Psoas muscle (tissue), 8 donors: ENCODE results near the gene DISC1. TPM values are rescaled to one million over a fixed set of nuclear protein-coding genes. Genes with fewer than 3 reads are reported as not detected.

ENCODE experiments used
- ATAC-seq, 4 donors: fragments of 200-7000 bp; cut with Tn5 transposase; one replicate each; pipeline ENCODE4 v1.9.1; 2020; ENCODE audit warnings: moderate library complexity in 3 of 4, mild to moderate bottlenecking in 2 of 4
- DNase-seq, 2 donors: peaks; one replicate each; pipeline ENCODE4 v3.0.0-alpha.2; 2020
- H3K27ac ChIP-seq: fragments of 200-600 bp; one replicate; pipeline ENCODE4 v1.8.0; 2022
- H3K27me3 ChIP-seq, 3 donors: fragments of 200-600 bp in 1 of 3; one replicate each; pipeline versions ENCODE4 v1.6.1 to v1.8.0; 2013 to 2022; ENCODE audit warnings: low read length in 2 of 3, mild to moderate bottlenecking in 2 of 3, moderate library complexity in 1 of 3; ENCODE audit not compliant: insufficient read depth in 3 of 3
- H3K36me3 ChIP-seq, 2 donors: fragments of 200-600 bp in 1 of 2; one replicate each; pipeline versions ENCODE4 v1.6.1 to v1.8.0; 2013 to 2022; ENCODE audit warnings: low read depth in 1 of 2, mild to moderate bottlenecking in 1 of 2, moderate library complexity in 1 of 2; ENCODE audit not compliant: insufficient read depth in 1 of 2
- H3K4me1 ChIP-seq: fragments of 200-600 bp; one replicate; pipeline ENCODE4 v1.8.0; 2022
- H3K4me3 ChIP-seq: fragments of 200-600 bp; one replicate; pipeline ENCODE4 v1.8.0; 2022; ENCODE audit warnings: mild to moderate bottlenecking
- H3K9me3 ChIP-seq: fragments of 200-600 bp; one replicate; pipeline ENCODE4 v1.8.0; 2022
- CTCF ChIP-seq: fragments of 200-600 bp; IDR thresholded peaks from one replicate; pipeline ENCODE4 v1.8.0; 2022; ENCODE audit warnings: antibody characterized with exemption
- WGBS, 3 donors: extraction: QIAGEN DNeasy Blood & Tissue Kit; methylation state at CpG; one replicate each; pipeline versions ENCODE4 v1.1.6 to v1.1.7; 2013; 5-methylcytosine and 5-hydroxymethylcytosine counted together
- intact Hi-C, 2 donors: fragments of 100-400 bp; cut with DNase I; formaldehyde crosslinking; loops; one replicate each; pipeline versions ENCODE4 v1.11.0 to v1.14.2; 2022
- polyA plus RNA-seq, 3 donors: library from polyadenylated mRNA; stranded (reverse); fragments of 200-250 nt; gene quantifications; one replicate each; pipeline ENCODE4 v1.2.3, GENCODE V29; 2013
- total RNA-seq, 4 donors: library from RNA; stranded (reverse); fragmentation: NEBNext Ultra II Directional in 2 of 4; extraction: Animal tissue kit (Norgen Biotek cat#: 25700) in 2 of 4; gene quantifications; one replicate each; pipeline versions ENCODE4 v1.2.1 to v1.2.4, GENCODE V29; 2021 to 2023
- donor health status: healthy with polysubstance abuse.
- donor health status: DM: no; HTN: no; CAD: no; lungs with moderate emphysema.
- donor health status: Bipolar disorder and iron deficiency.
- donor health status: healthy.
- donor health status: DM: yes; HTN: yes; CAD: no.
- donor health status: DM: no; HTN: no; CAD: no.
- donor health status: DM: no; HTN: no; CAD: no.
- donor health status: DM: yes; HTN: yes; CAD: no.

Gene DISC1
- total and polyA plus RNA-seq, 7 donors: 0.35 to 2.8 (median 1.6) TPM

DNA sequence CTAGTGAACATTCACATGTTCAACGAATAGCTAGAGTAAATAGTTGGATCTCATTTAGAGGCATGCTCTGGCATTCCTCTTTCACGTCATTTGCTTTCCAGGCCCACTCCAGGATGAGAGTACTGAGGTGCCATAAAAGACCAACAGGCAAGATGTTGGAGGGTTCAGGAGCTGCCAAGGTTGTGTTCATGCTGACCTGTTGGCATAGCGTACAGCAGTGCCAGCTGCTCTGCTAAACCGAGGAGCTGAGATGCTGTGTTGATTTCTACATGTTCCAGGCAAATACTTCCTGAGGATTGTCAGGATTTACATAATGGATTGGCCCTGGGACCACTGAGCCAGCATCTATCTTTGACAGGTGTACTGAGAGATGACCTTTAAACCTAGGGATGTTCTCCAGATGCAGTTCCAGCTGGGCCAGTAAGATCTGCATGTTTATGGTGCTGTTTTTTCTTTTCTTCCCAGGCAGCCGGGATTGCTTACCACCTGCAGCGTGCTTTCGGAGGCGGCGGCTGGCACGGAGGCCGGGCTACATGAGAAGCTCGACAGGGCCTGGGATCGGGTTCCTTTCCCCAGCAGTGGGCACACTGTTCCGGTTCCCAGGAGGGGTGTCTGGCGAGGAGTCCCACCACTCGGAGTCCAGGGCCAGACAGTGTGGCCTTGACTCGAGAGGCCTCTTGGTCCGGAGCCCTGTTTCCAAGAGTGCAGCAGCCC is 66.9 kb downstream of the DISC1 start:
- no peaks in the 10 kb centered on the region for H3K27me3 ChIP-seq
- peaks cover 18% of the 10 kb centered on the region for H3K4me1 ChIP-seq
- H3K9me3 ChIP-seq: no peaks in the 10 kb centered on the region
- H3K36me3 ChIP-seq: no peaks in the 10 kb centered on the region
- DNase-seq (peak; percentile 19 to 58), ATAC-seq (peak in 3 of 4 donors; percentile 50 to 71 (median 59))
- peak overlapping the region; percentile 19 for H3K27ac ChIP-seq
- TF ChIP-seq CTCF: no peak
- H3K4me3 ChIP-seq: peak overlapping the region; percentile 33
- intact Hi-C loops: no loop called here
- WGBS, 3 donors: 27 to 36% (median 31%) methylated on average over 18 of the region's 18 CpGs

DNA sequence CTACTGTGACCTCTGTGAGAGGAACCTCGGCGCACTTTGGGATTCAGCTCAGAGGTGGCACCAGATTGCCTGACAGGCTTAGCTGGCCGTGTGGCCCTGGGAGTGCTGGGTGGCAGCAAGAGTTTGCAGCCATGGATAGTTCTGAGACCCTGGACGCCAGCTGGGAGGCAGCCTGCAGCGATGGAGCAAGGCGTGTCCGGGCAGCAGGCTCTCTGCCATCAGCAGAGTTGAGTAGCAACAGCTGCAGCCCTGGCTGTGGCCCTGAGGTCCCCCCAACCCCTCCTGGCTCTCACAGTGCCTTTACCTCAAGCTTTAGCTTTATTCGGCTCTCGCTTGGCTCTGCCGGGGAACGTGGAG is 67.5 kb downstream of the DISC1 start:
- intact Hi-C loops: no loop called here
- Histone ChIP-seq H3K4me1 (peaks cover 18% of the 10 kb centered on the region), H3K27me3 (no peaks in the 10 kb centered on the region), H3K27ac (peak overlapping the region; percentile 19), H3K9me3 (no peaks in the 10 kb centered on the region), H3K4me3 (peak overlapping the region; percentile 33), H3K36me3 (no peaks in the 10 kb centered on the region)
- TF ChIP-seq CTCF: no peak
- 20 to 39% (median 23%) methylated on average over 11 of the region's 11 CpGs for WGBS, 3 donors
- peak; percentile 42 to 78 for DNase-seq
- peak; percentile 75 to 89 (median 78) for ATAC-seq

- H3K9me3 ChIP-seq: no peaks in the 10 kb centered on the region
- ATAC-seq: peak; percentile 15 to 44 (median 22)
- peaks cover 18% of the 10 kb centered on the region for H3K4me1 ChIP-seq
- intact Hi-C loops: no loop called here
- H3K4me3 ChIP-seq: peak overlapping the region; percentile 33
- H3K36me3 ChIP-seq: no peaks in the 10 kb centered on the region
- peak overlapping the region; percentile 19 for H3K27ac ChIP-seq
- peak in 1 of 2 donors; percentile 54 for DNase-seq
- no peaks in the 10 kb centered on the region for H3K27me3 ChIP-seq
- WGBS, 3 donors: 17 to 24% (median 17%) methylated on average over 18 of the region's 18 CpGs
- TF ChIP-seq CTCF: no peak
Observed at GRCh38 chr1:231694465-231695077, 68.0 kb downstream of the DISC1 start.

GRCh38 chr1:231695439-231696255 is 69.1 kb downstream of the DISC1 start:
- H3K4me1 ChIP-seq: peaks cover 18% of the 10 kb centered on the region
- no peak overlapping the region for H3K4me3 ChIP-seq
- 71 to 81% (median 75%) methylated on average over 7 to 8 of the region's 8 CpGs for WGBS, 3 donors
- H3K9me3 ChIP-seq: no peaks in the 10 kb centered on the region
- H3K27ac ChIP-seq: no peak overlapping the region
- intact Hi-C loops: no loop called here
- no peaks in the 10 kb centered on the region for H3K36me3 ChIP-seq
- TF ChIP-seq CTCF: no peak
- no peaks in the 10 kb centered on the region for H3K27me3 ChIP-seq
- no peak for DNase-seq
- peak in 1 of 4 donors; percentile 31 for ATAC-seq
